ENCODE data around the gene STX8. TPM values are rescaled to one million over a fixed set of nuclear protein-coding genes. Genes with fewer than 3 reads are reported as not detected.

Gene STX8
- total RNA-seq, 1 experiment from 2014 or later: 50.3 TPM

GRCh38 chr17:9330611-9331271 lies 244.9 kb downstream of the STX8 start:
- H3K27ac ChIP-seq (ENCODE audit: low read length): no peak overlapping the region
- POLR2A ChIA-PET: interaction anchor here (0.5 kb wide), 1 partner anchor 14 kb away, joined by 4 read pairs; no protein-coding TSS in a partner anchor
- in situ Hi-C loops (cut with HindIII; ENCODE audit: low pct_unique_long_range_greater_than_20kb, low sequenced_read_pairs) (no loop called here), intact Hi-C loops (cut with micrococcal nuclease; ENCODE audit: unreplicated experiment) (no loop called here)
- no peaks in the 10 kb centered on the region for H3K4me1 ChIP-seq (ENCODE audit: control insufficient read depth, insufficient read depth, low read length)
- no peak for DNase-seq (ENCODE audit: low read depth, low spot score)
- ATAC-seq: no peak
- CTCF ChIA-PET: interaction anchor here (0.6 kb wide), 1 partner anchor 225 kb away, joined by 7 read pairs; no protein-coding TSS in a partner anchor
- H3K9me3 ChIP-seq (ENCODE audit: control insufficient read depth, insufficient read depth, low read depth, low read length): peaks cover 11% of the 10 kb centered on the region; the same call in 1 of the 2 replicates
- H3K36me3 ChIP-seq (ENCODE audit: control insufficient read depth, insufficient read depth, low read length): no peaks in the 10 kb centered on the region
- H3K4me3 ChIP-seq (ENCODE audit: low read depth in 2 of 2, low read length in 2 of 2): no peak overlapping the region
- no TSS peak for BruUV-seq (replicated peaks)
- TF ChIP-seq TCF7L2 (IDR thresholded peaks at IDR 0.05; ENCODE audit: low read depth, low read length): no peak
- no peak for TF ChIP-seq SIN3A (IDR thresholded peaks at IDR 0.05; ENCODE audit: borderline replicate concordance, insufficient read depth, low read depth, low read length)
- TF ChIP-seq CTCF (IDR thresholded peaks at IDR 0.05): no peak
- no peak for TF ChIP-seq REST (IDR thresholded peaks at IDR 0.05; ENCODE audit: insufficient read depth in 1 of 2, low read depth in 2 of 2, low read length in 1 of 2)
- no peak for TF ChIP-seq POLR2AphosphoS5 (IDR thresholded peaks at IDR 0.05; ENCODE audit: low read depth, low read length)
- H3K27me3 ChIP-seq (ENCODE audit: control insufficient read depth, insufficient read depth, low read length): no peaks in the 10 kb centered on the region

GRCh38 chr17:9330141-9330540 lies 245.5 kb downstream of the STX8 start:
- no peaks in the 10 kb centered on the region for H3K36me3 ChIP-seq (ENCODE audit: control insufficient read depth, insufficient read depth, low read length)
- H3K27ac ChIP-seq (ENCODE audit: low read length): no peak overlapping the region
- TF ChIP-seq POLR2AphosphoS5 (IDR thresholded peaks at IDR 0.05; ENCODE audit: low read depth, low read length): no peak
- TF ChIP-seq REST (IDR thresholded peaks at IDR 0.05; ENCODE audit: insufficient read depth in 1 of 2, low read depth in 2 of 2, low read length in 1 of 2): no peak
- TF ChIP-seq SIN3A (IDR thresholded peaks at IDR 0.05; ENCODE audit: borderline replicate concordance, insufficient read depth, low read depth, low read length): no peak
- TF ChIP-seq CTCF (IDR thresholded peaks at IDR 0.05): no peak
- TF ChIP-seq TCF7L2 (IDR thresholded peaks at IDR 0.05; ENCODE audit: low read depth, low read length): no peak
- ATAC-seq (no peak), DNase-seq (ENCODE audit: low read depth, low spot score) (no peak)
- ChIA-PET CTCF (no interaction called here), POLR2A (no interaction called here)
- H3K9me3 ChIP-seq (ENCODE audit: control insufficient read depth, insufficient read depth, low read depth, low read length): peaks cover 6% of the 10 kb centered on the region; the same call in 1 of the 2 replicates
- in situ Hi-C loops (cut with HindIII; ENCODE audit: low pct_unique_long_range_greater_than_20kb, low sequenced_read_pairs): no loop called here
- no peak overlapping the region for H3K4me3 ChIP-seq (ENCODE audit: low read depth in 2 of 2, low read length in 2 of 2)
- no TSS peak for BruUV-seq (replicated peaks)
- H3K4me1 ChIP-seq (ENCODE audit: control insufficient read depth, insufficient read depth, low read length): no peaks in the 10 kb centered on the region
- intact Hi-C loops (cut with micrococcal nuclease; ENCODE audit: unreplicated experiment): no loop called here
- no peaks in the 10 kb centered on the region for H3K27me3 ChIP-seq (ENCODE audit: control insufficient read depth, insufficient read depth, low read length)
